Stimulated activated CD8-positive, alpha-beta memory T cell treated with anti-CD3 and anti-CD28 coated beads, Interleukin-12 subunit alpha, Interleukin-12 subunit beta, amount 100 ng/mL, for 24 hours (primary cell): Measurements from ENCODE around the gene PROCA1.

Experiments used
- DNase-seq: peaks from one replicate; pipeline ENCODE4 v3.0.0-alpha.2; 2020; ENCODE audit errors: extremely low read depth

Gene PROCA1

DNA sequence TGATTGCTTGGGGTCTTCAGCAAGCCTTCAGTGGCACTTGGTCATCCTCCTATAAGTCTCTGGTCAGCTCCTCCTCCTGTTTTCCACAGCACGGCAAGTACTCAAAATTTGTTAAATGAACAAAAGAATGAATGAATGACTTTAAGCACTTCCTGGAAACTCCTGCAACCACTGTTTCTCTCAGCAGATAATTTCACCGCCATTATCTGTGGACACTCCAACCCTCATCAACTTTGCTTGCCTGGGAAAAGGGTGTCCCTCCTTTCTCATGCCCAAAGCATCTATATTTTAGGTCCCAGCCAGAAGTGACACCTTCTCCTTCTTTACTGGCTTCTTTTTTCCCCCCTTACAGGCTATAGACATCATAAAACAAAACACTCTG is 4.4 kb downstream of the PROCA1 start:
- DNase-seq = no peak

DNA sequence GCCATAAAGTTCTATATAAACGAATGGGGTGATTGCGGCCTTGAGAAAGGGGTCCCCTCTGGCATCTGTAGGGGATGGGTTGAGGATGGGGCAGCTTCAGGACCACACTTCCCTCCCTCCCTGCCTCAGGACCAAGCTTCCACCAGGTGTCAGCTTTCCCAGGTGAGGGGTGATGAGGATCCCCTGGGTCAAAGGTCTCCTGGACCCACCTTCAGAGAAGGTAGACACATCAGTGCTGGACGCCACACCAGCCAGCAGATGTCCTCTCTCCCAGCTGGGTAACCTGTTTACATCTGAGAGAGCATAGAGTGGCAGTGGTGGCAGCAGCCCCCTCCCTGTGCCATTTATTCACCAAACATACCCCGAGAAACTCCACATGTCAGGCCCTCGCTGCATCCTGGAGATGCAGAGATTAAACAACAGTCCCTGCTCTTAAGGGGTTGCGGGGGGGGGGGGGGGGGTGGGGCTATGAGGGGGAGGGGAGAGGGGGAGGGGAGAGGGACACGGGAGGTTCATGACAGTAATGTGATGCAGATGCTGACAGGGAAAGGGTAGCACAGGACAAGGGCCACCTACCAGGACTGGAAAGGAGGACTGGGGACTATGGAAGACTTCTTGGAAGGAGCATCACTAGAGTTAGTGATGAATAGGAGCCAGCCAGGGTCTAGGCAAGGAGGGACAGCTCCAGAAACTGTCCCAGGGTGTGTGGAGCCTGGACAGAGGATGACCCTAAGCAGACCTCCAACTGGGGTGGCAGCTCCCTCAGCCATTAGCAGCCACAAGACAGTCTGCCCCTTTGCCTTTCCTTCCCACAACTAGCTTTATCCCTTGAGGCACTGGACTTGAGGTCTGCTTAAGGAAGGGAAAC is 5.0 kb downstream of the PROCA1 start:
- no peak for DNase-seq

DNA sequence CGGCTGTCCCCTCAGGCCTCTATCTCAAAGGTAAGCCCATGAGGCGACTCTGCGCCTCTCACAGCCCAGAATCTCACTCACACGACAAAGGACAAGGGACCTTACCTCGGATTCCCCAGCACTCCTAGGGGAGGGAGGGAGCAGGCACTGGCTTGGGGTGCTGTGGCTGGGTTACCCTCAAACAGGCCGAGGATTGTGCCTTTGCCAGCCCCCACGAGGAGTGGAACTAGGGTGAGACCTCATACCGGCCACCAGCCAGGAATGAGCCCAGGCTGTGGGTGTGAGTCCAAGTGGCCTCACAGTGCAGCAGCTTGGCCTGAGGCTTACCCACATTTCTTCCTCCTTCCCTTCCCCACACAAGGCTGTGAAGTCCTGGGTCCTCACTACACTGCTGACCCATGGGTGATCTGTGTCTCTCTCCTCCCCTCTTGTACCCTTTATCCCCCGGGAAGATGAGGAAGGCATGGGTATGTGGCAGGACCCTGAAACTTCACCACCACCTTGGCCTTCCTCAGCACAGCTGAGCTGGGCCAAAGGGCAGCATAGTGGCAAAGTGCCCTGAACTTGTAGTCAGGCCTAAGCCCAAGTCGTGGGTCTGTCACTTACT is 5.9 kb downstream of the PROCA1 start:
- no peak for DNase-seq

DNA sequence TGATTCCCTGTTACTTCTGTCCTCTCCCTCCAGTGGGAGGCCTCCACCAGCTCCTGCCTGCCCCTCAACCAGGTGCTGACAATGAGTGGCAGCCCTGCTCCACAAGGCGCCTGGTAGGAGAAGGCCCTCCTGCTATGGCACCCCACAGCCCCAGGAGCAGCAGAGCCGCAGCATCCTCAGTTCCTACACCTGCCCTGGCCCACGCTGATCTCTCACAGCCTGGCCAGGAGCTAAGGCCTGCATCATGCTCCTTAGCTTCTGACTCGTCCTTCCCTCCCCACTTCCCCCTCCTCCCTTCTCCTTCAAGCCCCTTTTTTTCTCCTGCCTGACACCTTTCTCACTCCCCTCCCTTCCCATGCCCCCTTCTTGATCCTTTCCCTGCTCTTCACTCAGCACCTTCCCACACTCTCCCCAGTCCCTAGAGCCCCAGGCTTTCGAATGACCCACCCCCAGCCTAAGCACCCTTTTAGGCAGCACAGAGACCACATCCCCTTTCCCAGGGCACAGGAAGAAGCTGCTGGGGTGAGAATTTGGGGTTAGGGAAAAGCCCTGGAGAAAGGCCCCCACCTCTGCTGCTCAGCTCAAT is 6.5 kb downstream of the PROCA1 start:
- DNase-seq = no peak

DNA sequence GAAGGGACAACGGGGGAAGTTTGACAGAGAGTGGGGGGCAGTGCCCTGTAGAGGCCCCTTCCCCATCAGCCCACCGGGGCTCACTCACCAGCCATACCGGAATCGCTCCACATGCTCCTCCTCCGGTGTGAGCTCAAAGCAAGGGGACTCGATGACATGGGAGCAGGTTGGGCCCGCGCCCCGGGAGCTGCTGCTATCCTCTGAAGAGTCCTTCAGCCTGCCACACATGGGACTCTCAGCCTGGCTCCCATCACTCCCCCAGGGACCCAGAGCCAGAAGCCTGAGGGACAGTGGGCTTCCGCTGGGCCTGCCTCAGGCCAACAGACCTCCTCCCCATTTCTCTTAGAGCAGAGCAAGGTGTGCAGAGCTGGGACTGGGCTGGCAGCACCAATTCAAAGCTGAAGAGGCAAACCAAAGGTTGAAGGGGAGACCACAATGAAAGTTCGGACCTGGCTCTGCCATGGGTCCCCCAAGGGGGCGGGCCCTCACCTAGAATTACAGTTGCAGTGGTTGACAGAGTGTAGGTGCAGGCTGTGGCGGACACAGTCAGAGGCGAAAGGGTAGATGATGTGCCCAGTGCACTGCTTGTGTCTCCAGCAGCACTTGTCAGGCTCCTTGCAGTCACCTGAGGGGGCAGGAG is 7.3 kb downstream of the PROCA1 start:
- DNase-seq = no peak

DNA sequence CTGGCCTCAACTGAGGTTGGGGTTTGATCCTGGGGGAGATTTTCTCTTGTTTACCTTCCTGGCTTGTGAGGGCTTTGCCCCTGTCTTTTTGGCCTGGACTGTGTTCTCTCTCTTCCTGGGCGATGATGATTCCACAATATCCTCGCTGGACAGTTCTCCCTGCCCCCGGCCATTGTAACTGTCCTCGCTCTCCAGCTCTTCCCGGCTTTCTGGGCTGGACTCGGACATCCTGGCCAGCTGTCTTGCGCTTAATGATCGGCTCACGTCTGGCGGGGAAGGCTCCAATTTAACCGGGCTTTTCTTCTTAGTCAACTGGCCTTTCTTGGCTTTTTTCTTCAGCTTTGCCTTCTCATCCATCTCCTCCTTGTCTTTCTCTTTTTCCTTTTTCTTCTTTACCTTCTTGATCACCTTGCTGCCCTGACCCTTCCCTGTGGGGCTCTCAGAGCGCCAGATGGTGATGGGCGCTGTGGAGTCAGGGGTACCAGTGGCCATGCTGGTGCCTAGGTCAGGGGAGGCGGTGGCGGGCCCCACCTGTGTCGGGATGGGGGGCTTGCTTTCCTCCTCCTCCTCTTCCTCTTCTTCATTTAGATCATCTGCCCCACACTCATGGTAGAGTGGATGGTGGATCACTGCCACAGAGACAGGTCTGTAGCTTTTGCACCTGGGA is 8.0 kb downstream of the PROCA1 start:
- no peak for DNase-seq

DNA sequence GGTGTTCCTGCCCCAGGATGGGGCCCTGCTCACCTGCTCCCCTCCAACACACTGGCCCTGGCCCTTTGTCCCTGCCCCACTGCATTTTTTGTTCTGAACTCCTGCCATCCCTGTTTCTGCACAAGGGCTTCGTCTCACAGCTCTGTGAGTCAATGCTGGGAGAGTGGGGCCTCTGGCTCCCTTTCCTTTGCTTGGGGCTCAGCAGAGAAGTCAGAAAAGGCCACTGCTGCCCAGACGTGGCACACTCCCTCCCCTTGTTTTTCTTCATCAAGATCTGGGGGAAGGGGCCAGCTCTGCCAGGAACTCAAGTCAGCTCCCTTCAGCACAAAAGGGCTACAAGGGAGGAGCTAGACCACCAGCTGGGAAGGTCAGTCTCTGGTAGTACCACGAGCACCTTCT is 8.9 kb downstream of the PROCA1 start:
- DNase-seq = no peak

DNA sequence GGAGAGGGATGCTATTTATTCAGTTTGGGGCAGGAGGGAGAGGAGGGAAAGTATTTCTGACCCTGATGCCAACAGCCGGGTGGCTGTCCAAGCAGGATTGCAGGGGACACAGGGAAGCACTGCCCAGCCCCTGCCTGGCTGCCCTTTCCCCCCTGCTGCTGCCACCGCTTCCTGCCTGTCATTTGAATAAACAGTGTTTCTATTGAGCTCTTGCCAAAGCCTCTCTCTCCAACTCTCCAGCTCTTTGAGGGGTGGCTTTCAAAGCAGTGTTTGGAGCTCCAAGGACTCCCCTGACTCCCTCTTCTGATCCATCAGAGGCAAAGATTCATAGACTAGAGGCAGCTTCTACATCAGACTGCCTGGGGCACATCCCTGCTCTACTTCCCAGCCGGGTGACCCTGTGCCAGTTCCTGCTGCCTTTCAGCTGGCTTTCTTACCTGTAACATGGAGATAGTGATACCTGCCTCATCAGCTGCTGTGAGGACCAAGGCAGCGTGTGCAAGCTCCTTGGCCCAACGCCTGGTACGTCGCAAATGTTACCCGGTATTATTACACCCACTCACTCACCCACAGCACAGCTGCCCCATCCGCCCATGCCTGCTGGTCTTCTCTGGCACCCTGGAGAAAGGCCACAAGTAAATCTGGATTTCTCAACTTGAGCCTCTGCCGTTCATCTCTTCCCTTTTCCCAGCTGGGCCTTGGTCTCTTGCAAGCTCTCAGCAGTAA is 9.5 kb downstream of the PROCA1 start:
- no peak for DNase-seq

DNA sequence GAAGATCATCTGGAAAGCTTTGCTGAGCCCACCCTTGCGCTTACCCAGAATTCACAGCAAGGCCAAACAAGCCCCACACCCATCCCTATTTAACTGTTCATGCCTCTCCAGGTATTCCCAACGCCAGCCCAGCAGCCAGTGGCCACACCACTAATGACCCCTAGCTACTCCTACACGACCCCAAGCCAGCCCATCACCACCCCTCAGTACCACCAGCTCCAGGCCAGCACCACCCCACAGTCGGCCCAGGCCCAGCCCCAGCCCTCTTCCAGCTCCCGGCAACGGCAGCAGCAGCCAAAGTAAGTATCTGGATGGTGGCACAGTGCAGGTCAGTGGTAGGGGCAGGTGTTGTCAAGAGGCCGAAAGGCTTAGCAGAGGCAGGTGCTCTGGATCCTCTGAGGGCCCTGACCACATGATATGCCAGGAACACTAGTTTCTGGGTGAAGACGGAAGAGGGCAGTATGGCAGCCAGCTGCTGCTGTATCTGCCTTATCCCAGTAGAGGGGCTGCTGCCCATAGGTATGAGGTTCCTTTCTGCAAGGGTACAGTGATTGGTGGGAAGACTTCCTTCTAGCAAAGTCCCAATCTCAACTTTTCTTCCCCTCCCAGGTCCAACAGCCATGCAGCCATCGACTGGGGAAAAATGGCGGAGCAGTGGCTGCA is 10.7 kb downstream of the PROCA1 start:
- DNase-seq = no peak

DNA sequence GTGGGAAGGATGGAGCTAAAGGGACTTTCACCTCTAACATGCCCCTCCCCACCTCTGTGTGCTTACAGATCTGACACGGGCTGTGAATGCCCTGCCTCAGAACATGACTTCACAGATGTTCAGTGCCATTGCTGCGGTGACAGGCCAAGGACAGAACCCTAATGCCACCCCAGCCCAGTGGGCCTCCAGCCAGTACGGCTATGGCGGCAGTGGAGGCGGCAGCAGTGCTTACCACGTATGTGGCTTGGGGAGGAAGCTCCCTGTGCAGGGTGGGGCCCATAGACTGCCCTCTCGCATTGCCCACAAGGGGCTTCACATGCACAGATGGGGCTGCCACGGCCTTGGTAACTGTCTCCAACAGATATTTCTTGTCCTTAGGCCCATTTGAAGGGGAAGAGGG is 11.4 kb downstream of the PROCA1 start:
- DNase-seq = no peak

DNA sequence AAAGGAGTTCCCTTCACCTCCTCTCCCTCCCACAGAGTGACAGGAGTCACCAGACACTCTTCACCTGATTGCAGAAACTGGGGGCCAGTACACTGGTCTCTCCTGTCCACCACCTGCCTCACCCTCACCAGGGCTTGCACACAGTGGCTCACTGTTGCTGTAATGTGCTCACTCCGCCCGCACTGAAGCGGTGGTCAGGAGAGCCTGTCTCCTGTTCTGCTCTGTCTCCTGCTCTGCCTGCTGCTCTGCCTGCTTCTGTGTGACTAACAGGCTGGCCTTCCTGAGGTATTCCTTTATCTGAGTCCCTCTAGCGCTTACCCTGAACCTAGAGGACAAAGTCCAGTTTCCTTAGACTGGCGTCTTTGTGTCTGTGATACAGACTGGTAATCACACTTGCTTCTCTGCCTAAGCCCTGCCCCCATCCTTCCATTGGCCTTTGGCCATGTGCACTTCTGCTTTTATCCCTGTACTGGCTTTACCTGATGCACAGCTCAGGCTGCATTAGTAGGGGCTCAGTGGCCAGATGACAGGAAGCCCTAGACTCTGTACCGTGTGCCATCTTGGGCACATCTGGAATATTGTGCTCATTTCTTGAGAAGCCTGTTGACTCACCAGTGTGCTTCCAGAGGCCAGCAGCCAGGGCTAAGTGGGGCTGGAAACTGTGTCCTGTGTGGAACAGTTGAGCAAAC is 13.3 kb downstream of the PROCA1 start:
- no peak for DNase-seq

DNA sequence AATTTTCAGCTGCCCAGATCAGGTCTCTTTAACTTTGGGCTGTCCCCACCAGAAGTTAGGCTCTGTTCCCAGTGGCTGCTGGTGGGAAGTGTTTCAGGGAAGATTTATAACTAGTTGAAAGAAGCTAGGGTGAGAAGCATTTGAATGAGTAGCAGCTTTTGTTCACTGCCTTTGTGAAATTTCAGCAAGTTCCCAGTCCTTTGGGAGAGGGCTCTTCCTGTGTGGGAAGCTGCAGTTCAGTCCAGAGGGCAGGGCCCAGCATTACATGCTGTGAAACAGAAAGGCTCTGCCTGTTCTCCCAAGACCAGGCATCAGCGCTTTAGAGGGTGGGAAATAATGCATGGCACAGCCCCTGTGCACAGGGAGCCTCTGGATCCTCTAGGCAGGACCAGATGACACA is 17.8 kb downstream of the PROCA1 start:
- DNase-seq = no peak

DNA sequence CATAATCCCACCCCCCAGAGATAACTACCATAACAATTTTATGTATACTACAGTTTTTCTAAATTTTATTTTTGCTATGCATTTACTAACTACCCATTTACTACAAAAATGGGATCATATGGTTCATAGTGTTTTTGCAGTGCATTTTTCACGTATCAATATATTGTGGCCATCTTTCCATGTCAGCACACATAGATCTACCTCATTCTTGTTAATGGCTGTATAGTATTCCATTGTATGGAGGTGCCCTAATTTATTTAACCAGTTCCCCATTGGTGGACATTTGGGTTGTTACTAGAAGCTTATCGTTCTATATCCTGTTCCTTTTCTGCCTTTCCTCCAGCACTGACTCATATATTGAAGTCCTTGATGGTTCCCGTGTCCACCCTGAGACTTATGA is 22.7 kb downstream of the PROCA1 start:
- no peak for DNase-seq

DNA sequence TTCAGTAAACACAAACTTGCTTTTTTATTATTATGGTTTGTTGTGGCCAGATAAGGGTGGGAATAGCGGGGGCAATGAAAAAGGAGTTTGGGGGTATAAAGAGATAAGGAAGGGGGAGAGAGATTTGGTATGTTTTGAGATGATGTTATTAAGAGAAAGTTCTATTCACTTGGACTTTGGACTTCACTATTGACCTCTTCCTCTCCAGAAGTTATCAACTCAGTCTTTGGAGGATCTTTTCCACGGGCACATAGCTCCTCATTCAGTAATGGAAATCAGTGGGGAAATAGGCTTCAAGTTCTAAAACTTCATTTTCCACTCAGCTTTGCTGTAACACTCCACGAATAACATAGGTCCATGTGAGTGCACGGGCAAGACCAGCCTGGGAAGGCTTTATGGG is 23.2 kb downstream of the PROCA1 start:
- DNase-seq = no peak

DNA sequence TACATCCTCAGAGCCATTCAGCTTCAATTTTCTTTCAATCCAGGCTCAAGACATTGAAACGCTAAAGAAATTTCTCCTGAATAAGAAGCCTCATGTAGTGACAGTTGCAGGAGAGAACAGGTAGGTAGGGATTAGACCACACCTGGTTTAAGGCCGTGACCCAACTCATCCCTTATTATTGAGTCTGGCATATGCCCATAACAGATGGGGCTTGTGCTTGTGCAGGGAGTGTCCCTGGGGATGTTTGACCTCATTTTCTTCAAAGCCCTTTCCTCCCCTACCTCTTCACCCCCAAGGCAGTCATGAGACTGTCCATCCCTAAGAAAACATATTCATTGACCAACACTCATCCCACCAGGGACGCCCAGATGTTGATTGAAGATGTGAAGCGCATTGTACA is 25.4 kb downstream of the PROCA1 start:
- no peak for DNase-seq

DNA sequence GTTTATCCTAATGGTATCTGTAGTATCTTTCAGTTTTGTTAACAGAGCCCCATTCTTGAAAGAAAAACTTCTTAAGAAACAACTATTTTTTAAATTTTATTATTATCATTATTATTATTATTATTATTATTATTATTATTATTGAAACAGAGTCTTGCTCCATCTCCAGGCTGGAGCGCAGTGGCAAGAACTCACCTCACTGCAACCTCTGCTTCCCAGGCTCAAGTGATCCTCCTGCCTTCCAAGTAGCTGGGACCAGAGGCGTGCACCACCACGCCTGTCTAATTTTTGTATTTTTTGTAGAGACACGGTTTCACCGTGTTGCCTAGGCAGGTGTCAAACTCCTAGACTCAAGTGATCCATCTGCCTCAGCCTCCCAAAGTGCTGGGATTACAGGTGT is 26.3 kb downstream of the PROCA1 start:
- DNase-seq = no peak

DNA sequence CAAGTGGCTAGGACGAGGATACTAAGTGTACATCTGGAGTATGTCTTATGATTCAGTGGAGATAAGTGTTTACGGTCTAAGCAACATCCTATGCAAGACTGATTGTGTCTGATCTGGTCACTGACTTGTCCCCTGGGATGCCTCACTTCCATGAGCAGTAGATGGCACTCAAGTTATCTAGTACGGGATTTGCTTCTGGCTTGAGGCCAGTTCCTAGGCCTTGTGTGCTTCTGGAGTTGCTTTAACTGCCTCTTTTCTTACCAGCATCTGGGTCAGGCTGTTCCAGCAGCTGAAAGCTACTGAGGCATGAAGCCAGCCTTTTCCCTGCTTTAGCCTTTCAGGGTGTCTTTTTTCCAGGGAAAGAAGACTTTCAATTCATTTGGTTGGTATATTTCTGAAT is 26.7 kb downstream of the PROCA1 start:
- DNase-seq = no peak

DNA sequence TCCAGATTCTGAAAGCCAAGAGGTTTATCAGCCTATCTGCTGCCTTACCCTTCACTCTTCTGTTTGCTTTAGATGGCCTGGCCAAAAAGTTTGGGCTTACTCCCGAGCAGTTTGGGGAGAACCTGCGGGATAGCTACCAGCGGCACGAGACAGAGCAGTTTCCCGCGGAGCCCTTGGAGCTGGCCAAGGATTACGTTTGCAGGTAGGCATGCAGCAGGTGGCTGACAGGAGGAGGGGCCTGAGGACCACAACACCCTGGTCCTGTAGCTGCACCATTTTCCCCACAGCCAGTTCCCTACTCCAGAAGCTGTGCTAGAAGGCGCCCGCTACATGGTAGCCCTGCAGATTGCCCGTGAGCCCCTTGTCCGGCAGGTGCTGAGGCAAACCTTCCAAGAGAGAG is 29.0 kb downstream of the PROCA1 start:
- DNase-seq = no peak

DNA sequence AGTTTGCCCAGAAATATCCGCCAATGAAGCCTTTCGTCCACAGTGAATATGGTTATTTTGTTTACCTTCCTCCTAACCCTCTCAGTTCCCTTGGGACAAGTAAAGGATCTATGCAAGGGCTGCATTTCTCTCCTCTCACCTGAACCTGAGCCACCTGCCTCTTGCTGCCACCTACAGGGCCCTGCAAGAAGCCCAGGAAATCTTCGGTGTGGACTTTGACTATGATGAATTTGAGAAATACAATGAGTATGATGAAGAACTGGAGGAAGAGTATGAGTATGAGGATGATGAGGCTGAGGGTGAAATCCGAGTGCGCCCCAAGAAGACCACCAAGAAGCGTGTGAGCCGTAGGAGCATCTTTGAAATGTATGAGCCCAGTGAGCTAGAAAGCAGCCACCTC is 35.7 kb downstream of the PROCA1 start:
- DNase-seq = no peak

DNA sequence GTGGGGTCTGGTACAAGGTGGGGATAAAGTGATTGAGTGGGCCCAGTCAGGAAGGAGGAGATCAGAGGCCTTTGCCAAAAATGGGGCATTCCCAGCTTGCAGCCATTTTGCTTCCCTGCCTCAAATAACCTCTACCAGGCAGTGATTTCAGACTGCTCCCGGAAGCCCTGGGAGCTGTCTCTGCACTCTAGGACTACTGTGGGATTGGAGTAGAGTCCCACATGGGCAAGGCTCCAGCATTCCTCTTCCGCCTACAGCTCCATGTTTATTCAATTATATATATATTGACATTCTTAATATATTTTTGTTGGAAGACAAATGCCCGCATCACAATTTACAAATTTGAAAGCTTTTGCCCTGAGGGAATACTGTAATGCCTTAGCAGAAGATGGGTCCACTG is 36.2 kb downstream of the PROCA1 start:
- DNase-seq = no peak
